GM12878 (cell line): ENCODE results near the gene RHOG. TPM values are rescaled to one million over a fixed set of nuclear protein-coding genes. Genes with fewer than 3 reads are reported as not detected.

ENCODE experiments used
- BHLHE40 ChIP-seq, 2 experiments: fragments of 450-650 bp in 1 of 2; IDR thresholded peaks; 2 replicates each; pipeline ENCODE4 v1.6.1; 2011 to 2017; ENCODE audit warnings: low read depth in 2 of 2, borderline replicate concordance in 1 of 2, improper control_type of control experiment in 1 of 2, low read length in 1 of 2, mild to moderate bottlenecking in 1 of 2
- FOXM1 ChIP-seq: IDR thresholded peaks from 2 replicates; pipeline ENCODE4 v1.6.1; 2012; ENCODE audit warnings: low read depth, mild to moderate bottlenecking, inconsistent platforms, low read length, moderate library complexity
- MTA3 ChIP-seq: IDR thresholded peaks from 2 replicates; pipeline ENCODE4 v1.6.1; 2012; ENCODE audit warnings: low read length, inconsistent platforms, borderline replicate concordance
- MYC ChIP-seq: IDR thresholded peaks from 2 replicates; pipeline ENCODE4 v1.6.1; 2011; ENCODE audit warnings: mild to moderate bottlenecking, low read length, moderate library complexity, inconsistent platforms; ENCODE audit not compliant: insufficient read depth, insufficient replicate concordance, insufficient read length, severe bottlenecking
- NFXL1 ChIP-seq: fragments of 450-650 bp; IDR thresholded peaks from 2 replicates; pipeline ENCODE4 v1.6.1; 2017; ENCODE audit warnings: antibody characterized with exemption, mild to moderate bottlenecking, borderline replicate concordance
- NFYA ChIP-seq: IDR thresholded peaks from 2 replicates; pipeline ENCODE4 v1.6.1; 2011; ENCODE audit warnings: low read depth, mild to moderate bottlenecking, low read length, improper control_type of control experiment, borderline replicate concordance
- SIN3A ChIP-seq: IDR thresholded peaks from 2 replicates; pipeline ENCODE4 v1.6.1; 2012; ENCODE audit warnings: low read depth, low read length, improper control_type of control experiment
- SRF ChIP-seq, 2 experiments: IDR thresholded peaks; 2 replicates each; pipeline ENCODE4 v1.6.1; 2011; ENCODE audit warnings: low read depth in 2 of 2, low read length in 2 of 2, mild to moderate bottlenecking in 1 of 2, moderate library complexity in 1 of 2
- STAT1 ChIP-seq: fragments of 450-650 bp; conservative IDR thresholded peaks from 2 replicates; pipeline ENCODE4 v1.6.1; 2014; ENCODE audit warnings: antibody characterized with exemption, mild to moderate bottlenecking
- TCF12 ChIP-seq: IDR thresholded peaks from 2 replicates; pipeline ENCODE4 v1.6.1; 2011; ENCODE audit warnings: low read depth, mild to moderate bottlenecking, low read length
- TCF3 ChIP-seq: IDR thresholded peaks from 2 replicates; pipeline ENCODE4 v1.6.1; 2012; ENCODE audit warnings: low read depth, mild to moderate bottlenecking, low read length, borderline replicate concordance; ENCODE audit not compliant: insufficient read depth
- YY1 ChIP-seq: IDR thresholded peaks from 2 replicates; pipeline ENCODE4 v1.6.1; 2011; ENCODE audit warnings: low read depth, mild to moderate bottlenecking, low read length
- ZNF207 ChIP-seq: fragments of 450-650 bp; IDR thresholded peaks from 2 replicates; pipeline ENCODE4 v1.6.1; 2014; ENCODE audit warnings: antibody characterized with exemption, mild to moderate bottlenecking, borderline replicate concordance
- ZNF217 ChIP-seq: fragments of 450-650 bp; IDR thresholded peaks from 2 replicates; pipeline ENCODE4 v1.6.1; 2017; ENCODE audit warnings: antibody characterized with exemption, mild to moderate bottlenecking
- polyA plus RNA-seq, 11 experiments: library from polyadenylated mRNA; depleted of rRNA in 4 of 11; unstranded in 6 of 11; stranded (reverse) in 5 of 11; fragments of >200 nt; fragmentation: Nextera tagmentation in 4 of 11; fragmentation: Illumina TruSeq in 1 of 11; extraction: Ambion mirVana in 4 of 11; extraction: Trizol in 1 of 11; gene quantifications; 1 replicate in 1 of 11; 2 replicates in 10 of 11; pipeline versions ENCODE4 v1.2.1 to v1.2.3, GENCODE V29; 2011 to 2016; ENCODE audit warnings: inconsistent platforms in 2 of 11, missing spikeins in 2 of 11, low read depth in 1 of 11
- total RNA-seq, 4 experiments: library from RNA; depleted of rRNA in 3 of 4; stranded (reverse); fragments of >200 nt in 3 of 4; fragmentation: Illumina TruSeq in 1 of 4; extraction: Trizol in 1 of 4; gene quantifications; 2 replicates each; pipeline versions ENCODE4 v1.2.1 to v1.2.3, GENCODE V29; 2013 to 2021
- TF ChIP-seq, protein P1 (sequence below): fragments of 450-650 bp; formaldehyde crosslinking; IDR thresholded peaks from 2 replicates; pipeline ENCODE4 v1.4.0; 2020; ENCODE audit warnings: mild to moderate bottlenecking, moderate library complexity
- TF ChIP-seq, protein P2 (sequence below), 3 experiments: IDR thresholded peaks in 2 of 3; conservative IDR thresholded peaks in 1 of 3; 2 replicates each; pipeline ENCODE4 v1.5.1; 2011; ENCODE audit warnings: low read depth in 3 of 3, low read length in 3 of 3, mild to moderate bottlenecking in 3 of 3, control low read depth in 2 of 3, moderate library complexity in 2 of 3, inconsistent platforms in 1 of 3, mixed read lengths in 1 of 3; ENCODE audit not compliant: control insufficient read depth in 2 of 3, insufficient read depth in 1 of 3; ENCODE audit errors: extremely low read depth in 1 of 3
- TF ChIP-seq, protein P3 (sequence below): fragments of 450-650 bp; IDR thresholded peaks from 2 replicates; pipeline ENCODE4 v1.6.1; 2016; ENCODE audit warnings: mild to moderate bottlenecking, moderate library complexity, borderline replicate concordance

The RHOG gene
- total and polyA plus RNA-seq, 10 of the 15 experiments (the other 5 are each of a cell fraction or from before 2014, with no cell fraction given) = 16.0 to 172 (median 94.8) TPM

DNA sequence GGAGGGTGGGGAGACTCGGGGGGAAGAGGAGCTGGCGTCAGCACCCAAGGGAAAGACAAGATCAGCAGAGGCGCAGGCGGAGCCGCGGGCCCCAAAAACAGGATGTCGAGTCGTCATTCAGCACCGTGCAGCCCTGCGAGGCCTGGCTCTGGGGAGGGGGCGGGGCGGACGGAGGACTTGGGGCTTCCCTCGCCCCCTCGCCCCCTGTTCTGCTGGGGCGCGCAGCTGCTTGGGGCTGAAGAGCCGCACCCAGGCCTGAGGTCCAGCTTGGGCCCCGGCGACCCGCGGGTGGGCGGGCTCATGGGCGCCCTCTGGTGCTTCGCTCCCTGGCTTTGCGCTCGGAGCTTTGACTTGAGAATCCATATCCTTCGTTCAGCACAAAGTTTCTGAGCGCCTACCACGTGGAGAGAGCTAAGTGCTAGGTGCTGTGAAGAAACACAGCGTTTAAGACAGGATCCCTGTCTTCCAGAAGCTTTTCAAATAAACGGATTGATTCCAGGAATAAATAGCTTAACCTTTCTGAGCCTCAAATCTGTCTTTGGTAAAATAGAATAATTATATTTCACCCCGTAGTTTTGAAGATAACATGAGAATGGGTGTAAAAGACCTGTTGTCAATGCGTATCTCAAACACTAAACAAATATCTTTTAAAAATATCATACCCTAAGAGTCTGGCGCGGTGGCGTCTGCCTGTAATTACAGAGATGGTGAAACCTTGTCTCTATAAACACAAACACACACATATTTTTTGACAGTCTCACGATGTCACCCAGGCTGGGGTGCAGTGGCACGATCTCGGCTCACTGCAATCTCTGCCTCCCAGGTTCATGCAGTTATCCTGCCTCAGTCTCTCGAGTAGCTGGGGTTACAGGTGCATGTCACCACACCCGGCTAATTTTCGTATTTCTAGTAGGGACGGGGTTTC is 929 bp upstream of the RHOG start (continued):
- TF ChIP-seq, protein P1, sequence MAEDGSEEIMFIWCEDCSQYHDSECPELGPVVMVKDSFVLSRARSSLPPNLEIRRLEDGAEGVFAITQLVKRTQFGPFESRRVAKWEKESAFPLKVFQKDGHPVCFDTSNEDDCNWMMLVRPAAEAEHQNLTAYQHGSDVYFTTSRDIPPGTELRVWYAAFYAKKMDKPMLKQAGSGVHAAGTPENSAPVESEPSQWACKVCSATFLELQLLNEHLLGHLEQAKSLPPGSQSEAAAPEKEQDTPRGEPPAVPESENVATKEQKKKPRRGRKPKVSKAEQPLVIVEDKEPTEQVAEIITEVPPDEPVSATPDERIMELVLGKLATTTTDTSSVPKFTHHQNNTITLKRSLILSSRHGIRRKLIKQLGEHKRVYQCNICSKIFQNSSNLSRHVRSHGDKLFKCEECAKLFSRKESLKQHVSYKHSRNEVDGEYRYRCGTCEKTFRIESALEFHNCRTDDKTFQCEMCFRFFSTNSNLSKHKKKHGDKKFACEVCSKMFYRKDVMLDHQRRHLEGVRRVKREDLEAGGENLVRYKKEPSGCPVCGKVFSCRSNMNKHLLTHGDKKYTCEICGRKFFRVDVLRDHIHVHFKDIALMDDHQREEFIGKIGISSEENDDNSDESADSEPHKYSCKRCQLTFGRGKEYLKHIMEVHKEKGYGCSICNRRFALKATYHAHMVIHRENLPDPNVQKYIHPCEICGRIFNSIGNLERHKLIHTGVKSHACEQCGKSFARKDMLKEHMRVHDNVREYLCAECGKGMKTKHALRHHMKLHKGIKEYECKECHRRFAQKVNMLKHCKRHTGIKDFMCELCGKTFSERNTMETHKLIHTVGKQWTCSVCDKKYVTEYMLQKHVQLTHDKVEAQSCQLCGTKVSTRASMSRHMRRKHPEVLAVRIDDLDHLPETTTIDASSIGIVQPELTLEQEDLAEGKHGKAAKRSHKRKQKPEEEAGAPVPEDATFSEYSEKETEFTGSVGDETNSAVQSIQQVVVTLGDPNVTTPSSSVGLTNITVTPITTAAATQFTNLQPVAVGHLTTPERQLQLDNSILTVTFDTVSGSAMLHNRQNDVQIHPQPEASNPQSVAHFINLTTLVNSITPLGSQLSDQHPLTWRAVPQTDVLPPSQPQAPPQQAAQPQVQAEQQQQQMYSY (CRISPR knock-in tag) = no peak
- TF ChIP-seq ZNF217 = peak; percentile 16; the same call in 1 of the 2 replicates
- TF ChIP-seq, protein P2, sequence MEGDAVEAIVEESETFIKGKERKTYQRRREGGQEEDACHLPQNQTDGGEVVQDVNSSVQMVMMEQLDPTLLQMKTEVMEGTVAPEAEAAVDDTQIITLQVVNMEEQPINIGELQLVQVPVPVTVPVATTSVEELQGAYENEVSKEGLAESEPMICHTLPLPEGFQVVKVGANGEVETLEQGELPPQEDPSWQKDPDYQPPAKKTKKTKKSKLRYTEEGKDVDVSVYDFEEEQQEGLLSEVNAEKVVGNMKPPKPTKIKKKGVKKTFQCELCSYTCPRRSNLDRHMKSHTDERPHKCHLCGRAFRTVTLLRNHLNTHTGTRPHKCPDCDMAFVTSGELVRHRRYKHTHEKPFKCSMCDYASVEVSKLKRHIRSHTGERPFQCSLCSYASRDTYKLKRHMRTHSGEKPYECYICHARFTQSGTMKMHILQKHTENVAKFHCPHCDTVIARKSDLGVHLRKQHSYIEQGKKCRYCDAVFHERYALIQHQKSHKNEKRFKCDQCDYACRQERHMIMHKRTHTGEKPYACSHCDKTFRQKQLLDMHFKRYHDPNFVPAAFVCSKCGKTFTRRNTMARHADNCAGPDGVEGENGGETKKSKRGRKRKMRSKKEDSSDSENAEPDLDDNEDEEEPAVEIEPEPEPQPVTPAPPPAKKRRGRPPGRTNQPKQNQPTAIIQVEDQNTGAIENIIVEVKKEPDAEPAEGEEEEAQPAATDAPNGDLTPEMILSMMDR (IDR thresholded peaks at IDR 0.05 in 2 of 3, conservative IDR thresholded peaks at IDR 0.05 in 1 of 3; ENCODE audit: control insufficient read depth in 2 of 3, extremely low read depth in 1 of 3, insufficient read depth in 1 of 3, low read depth in 3 of 3, low read length in 3 of 3) = peak; percentile 78 to 88 (median 85)
- peak; percentile 86; the same call in 1 of the 2 replicates for TF ChIP-seq STAT1
- TF ChIP-seq SIN3A = peak; percentile 54; the same call in 1 of the 2 replicates
- TF ChIP-seq TCF12 = peak; percentile 76; the same call in 1 of the 2 replicates
- TF ChIP-seq NFYA = no peak
- TF ChIP-seq ZNF207 = peak; percentile 43; the same call in 1 of the 2 replicates
- 0 out of 2 replicates have a peak, but pooled peaks have one; percentile 22 for TF ChIP-seq MTA3
- 0 out of 2 replicates have a peak, but pooled peaks have one; percentile 61 for TF ChIP-seq TCF3
- 0 out of 4 replicates have a peak, but pooled peaks of 1 of the 2 experiments have one; percentile 23 for TF ChIP-seq SRF (IDR thresholded peaks at IDR 0.05; ENCODE audit: low read depth in 2 of 2, low read length in 2 of 2)
- TF ChIP-seq FOXM1 = 0 out of 2 replicates have a peak, but pooled peaks have one; percentile 71
- TF ChIP-seq NFXL1 = no peak
- peak; percentile 47 for TF ChIP-seq MYC
- TF ChIP-seq, protein P3, sequence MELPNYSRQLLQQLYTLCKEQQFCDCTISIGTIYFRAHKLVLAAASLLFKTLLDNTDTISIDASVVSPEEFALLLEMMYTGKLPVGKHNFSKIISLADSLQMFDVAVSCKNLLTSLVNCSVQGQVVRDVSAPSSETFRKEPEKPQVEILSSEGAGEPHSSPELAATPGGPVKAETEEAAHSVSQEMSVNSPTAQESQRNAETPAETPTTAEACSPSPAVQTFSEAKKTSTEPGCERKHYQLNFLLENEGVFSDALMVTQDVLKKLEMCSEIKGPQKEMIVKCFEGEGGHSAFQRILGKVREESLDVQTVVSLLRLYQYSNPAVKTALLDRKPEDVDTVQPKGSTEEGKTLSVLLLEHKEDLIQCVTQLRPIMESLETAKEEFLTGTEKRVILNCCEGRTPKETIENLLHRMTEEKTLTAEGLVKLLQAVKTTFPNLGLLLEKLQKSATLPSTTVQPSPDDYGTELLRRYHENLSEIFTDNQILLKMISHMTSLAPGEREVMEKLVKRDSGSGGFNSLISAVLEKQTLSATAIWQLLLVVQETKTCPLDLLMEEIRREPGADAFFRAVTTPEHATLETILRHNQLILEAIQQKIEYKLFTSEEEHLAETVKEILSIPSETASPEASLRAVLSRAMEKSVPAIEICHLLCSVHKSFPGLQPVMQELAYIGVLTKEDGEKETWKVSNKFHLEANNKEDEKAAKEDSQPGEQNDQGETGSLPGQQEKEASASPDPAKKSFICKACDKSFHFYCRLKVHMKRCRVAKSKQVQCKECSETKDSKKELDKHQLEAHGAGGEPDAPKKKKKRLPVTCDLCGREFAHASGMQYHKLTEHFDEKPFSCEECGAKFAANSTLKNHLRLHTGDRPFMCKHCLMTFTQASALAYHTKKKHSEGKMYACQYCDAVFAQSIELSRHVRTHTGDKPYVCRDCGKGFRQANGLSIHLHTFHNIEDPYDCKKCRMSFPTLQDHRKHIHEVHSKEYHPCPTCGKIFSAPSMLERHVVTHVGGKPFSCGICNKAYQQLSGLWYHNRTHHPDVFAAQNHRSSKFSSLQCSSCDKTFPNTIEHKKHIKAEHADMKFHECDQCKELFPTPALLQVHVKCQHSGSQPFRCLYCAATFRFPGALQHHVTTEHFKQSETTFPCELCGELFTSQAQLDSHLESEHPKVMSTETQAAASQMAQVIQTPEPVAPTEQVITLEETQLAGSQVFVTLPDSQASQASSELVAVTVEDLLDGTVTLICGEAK = peak; percentile 52; the same call in 1 of the 2 replicates
- peak in 1 of 2 experiments; percentile 69; a peak in 1 of 4 replicates for TF ChIP-seq BHLHE40 (IDR thresholded peaks at IDR 0.05; ENCODE audit: borderline replicate concordance in 1 of 2, low read depth in 2 of 2, low read length in 1 of 2)
- peak; percentile 76; the same call in 1 of the 2 replicates for TF ChIP-seq YY1
